Brain microvascular endothelial cell (primary cell): ENCODE measurements around the gene CAMK1G.

Source experiments
- DNase-seq: peaks from one replicate; pipeline ENCODE4 v3.0.0-alpha.2; 2020
- H3K27ac ChIP-seq: fragments of 250-450 bp; sonication (Bioruptor Pico); 2 replicates; pipeline ENCODE4 v1.5.1; 2020; ENCODE audit warnings: mild to moderate bottlenecking, moderate library complexity
- H3K27me3 ChIP-seq: fragments of 250-450 bp; sonication (Bioruptor Pico); replicated peaks from 2 replicates; pipeline ENCODE4 v1.5.1; 2020; ENCODE audit warnings: mild to moderate bottlenecking
- H3K36me3 ChIP-seq: fragments of 250-450 bp; sonication (Bioruptor Pico); replicated peaks from 2 replicates; pipeline ENCODE4 v1.5.1; 2020; ENCODE audit warnings: mild to moderate bottlenecking
- H3K4me3 ChIP-seq: 2 replicates; pipeline ENCODE4 v1.5.1; 2011; ENCODE audit warnings: low read depth, mild to moderate bottlenecking, control low read depth, low read length, moderate library complexity
- in situ Hi-C: cut with HindIII; loops from 2 replicates; pipeline ENCODE4 v1.10.0; 2017; ENCODE audit warnings: low sequenced_read_pairs, low pct_ligation_motif_present
- TF ChIP-seq, protein P1 (sequence below): IDR thresholded peaks from 2 replicates; pipeline ENCODE4 v1.5.1; 2011; ENCODE audit warnings: low read depth, mild to moderate bottlenecking, moderate library complexity, low read length, control low read depth, inconsistent platforms; ENCODE audit errors: missing control alignments

The CAMK1G gene

GRCh38 chr1:209557221-209557620 lies 26.3 kb upstream of the CAMK1G start:
- Histone ChIP-seq H3K27me3 (no peaks in the 10 kb centered on the region), H3K27ac (no peak overlapping the region), H3K36me3 (no peaks in the 10 kb centered on the region), H3K4me3 (no peak overlapping the region)
- in situ Hi-C loops, result no loop called here
- DNase-seq, result no peak
- TF ChIP-seq, protein P1, sequence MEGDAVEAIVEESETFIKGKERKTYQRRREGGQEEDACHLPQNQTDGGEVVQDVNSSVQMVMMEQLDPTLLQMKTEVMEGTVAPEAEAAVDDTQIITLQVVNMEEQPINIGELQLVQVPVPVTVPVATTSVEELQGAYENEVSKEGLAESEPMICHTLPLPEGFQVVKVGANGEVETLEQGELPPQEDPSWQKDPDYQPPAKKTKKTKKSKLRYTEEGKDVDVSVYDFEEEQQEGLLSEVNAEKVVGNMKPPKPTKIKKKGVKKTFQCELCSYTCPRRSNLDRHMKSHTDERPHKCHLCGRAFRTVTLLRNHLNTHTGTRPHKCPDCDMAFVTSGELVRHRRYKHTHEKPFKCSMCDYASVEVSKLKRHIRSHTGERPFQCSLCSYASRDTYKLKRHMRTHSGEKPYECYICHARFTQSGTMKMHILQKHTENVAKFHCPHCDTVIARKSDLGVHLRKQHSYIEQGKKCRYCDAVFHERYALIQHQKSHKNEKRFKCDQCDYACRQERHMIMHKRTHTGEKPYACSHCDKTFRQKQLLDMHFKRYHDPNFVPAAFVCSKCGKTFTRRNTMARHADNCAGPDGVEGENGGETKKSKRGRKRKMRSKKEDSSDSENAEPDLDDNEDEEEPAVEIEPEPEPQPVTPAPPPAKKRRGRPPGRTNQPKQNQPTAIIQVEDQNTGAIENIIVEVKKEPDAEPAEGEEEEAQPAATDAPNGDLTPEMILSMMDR, result no peak

GRCh38 chr1:209560529-209560928 lies 23.0 kb upstream of the CAMK1G start:
- DNase-seq, result no peak
- no peak overlapping the region for H3K27ac ChIP-seq
- TF ChIP-seq, protein P1, result no peak
- H3K4me3 ChIP-seq, result no peak overlapping the region
- H3K36me3 ChIP-seq, result no peaks in the 10 kb centered on the region
- in situ Hi-C loops, result no loop called here
- H3K27me3 ChIP-seq, result no peaks in the 10 kb centered on the region

- Histone ChIP-seq H3K27ac (no peak overlapping the region), H3K4me3 (no peak overlapping the region), H3K36me3 (no peaks in the 10 kb centered on the region), H3K27me3 (no peaks in the 10 kb centered on the region)
- in situ Hi-C loops, result no loop called here
- no peak for DNase-seq
- TF ChIP-seq, protein P1, result no peak
Measured at GRCh38 chr1:209560952-209561351, 22.6 kb upstream of the CAMK1G start.

DNA sequence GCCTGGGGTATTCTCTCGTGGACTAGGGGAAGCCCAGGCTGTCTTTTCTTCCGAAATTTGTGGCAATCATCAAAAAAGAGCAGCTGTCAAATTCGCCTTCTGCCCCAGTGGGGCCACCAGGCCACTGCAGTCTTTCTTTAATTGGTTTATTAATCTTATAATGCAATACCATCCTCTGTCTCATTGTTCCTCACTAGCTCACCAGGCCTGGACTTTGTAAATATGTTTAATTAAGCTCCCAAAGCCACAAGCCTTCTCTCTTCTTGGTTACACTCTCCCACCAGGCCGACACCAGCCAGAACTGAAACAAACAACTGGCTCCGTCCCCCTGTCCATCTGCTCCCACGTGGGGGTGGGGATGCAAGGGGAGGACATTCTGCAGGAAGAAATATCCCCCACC lies 22.0 kb upstream of the CAMK1G start:
- no peak overlapping the region for H3K4me3 ChIP-seq
- TF ChIP-seq, protein P1, result no peak
- H3K27me3 ChIP-seq, result no peaks in the 10 kb centered on the region

GRCh38 chr1:209564849-209565248 lies 18.7 kb upstream of the CAMK1G start:
- H3K27me3 ChIP-seq, result no peaks in the 10 kb centered on the region
- no peak for DNase-seq
- in situ Hi-C loops, result no loop called here
- no peak overlapping the region for H3K27ac ChIP-seq
- TF ChIP-seq, protein P1, result no peak
- no peaks in the 10 kb centered on the region for H3K36me3 ChIP-seq
- no peak overlapping the region for H3K4me3 ChIP-seq

More for the DNA sequence above, 22.0 kb upstream of the CAMK1G start:
- H3K36me3 ChIP-seq, result no peaks in the 10 kb centered on the region
- H3K27ac ChIP-seq, result no peak overlapping the region
- no peak for DNase-seq
- in situ Hi-C loops, result no loop called here
